ENCODE results near the gene FATE1.

The FATE1 gene

GRCh38 chrX:151754047-151754429 is 38.2 kb downstream of the FATE1 start:
- DNase-seq (ENCODE audit: low spot score): no peak
- TF ChIP-seq CTCF (IDR thresholded peaks at IDR 0.05; ENCODE audit: borderline replicate concordance, control extremely low read depth, extremely low read depth, insufficient read depth, missing control alignments): no peak
- in situ Hi-C loops (cut with MboI; ENCODE audit: low sequenced_read_pairs, unreplicated experiment): loop anchor here (25.0 kb wide), 2 partner anchors 883 to 1058 kb away; partner anchors contain the start of gene GABRQ

GRCh38 chrX:151754641-151755215 is 38.9 kb downstream of the FATE1 start:
- in situ Hi-C loops (cut with MboI; ENCODE audit: low sequenced_read_pairs, unreplicated experiment): loop anchor here (25.0 kb wide), 2 partner anchors 883 to 1058 kb away; partner anchors contain the start of gene GABRQ
- no peak for TF ChIP-seq CTCF (IDR thresholded peaks at IDR 0.05; ENCODE audit: borderline replicate concordance, control extremely low read depth, extremely low read depth, insufficient read depth, missing control alignments)
- no peak for DNase-seq (ENCODE audit: low spot score)

- no peak for DNase-seq (ENCODE audit: low spot score)
- TF ChIP-seq CTCF (IDR thresholded peaks at IDR 0.05; ENCODE audit: borderline replicate concordance, control extremely low read depth, extremely low read depth, insufficient read depth, missing control alignments): no peak
- in situ Hi-C loops (cut with MboI; ENCODE audit: low sequenced_read_pairs, unreplicated experiment): loop anchor here (25.0 kb wide), 2 partner anchors 878 to 1053 kb away; partner anchors contain the start of gene GABRQ
Observed at GRCh38 chrX:151759041-151759708, 43.3 kb downstream of the FATE1 start.

- in situ Hi-C loops (cut with MboI; ENCODE audit: low sequenced_read_pairs, unreplicated experiment): loop anchor here (25.0 kb wide), 2 partner anchors 874 to 1049 kb away; partner anchors contain the start of gene GABRQ
- no peak for TF ChIP-seq CTCF (IDR thresholded peaks at IDR 0.05; ENCODE audit: borderline replicate concordance, control extremely low read depth, extremely low read depth, insufficient read depth, missing control alignments)
- no peak for DNase-seq (ENCODE audit: low spot score)
Observed at GRCh38 chrX:151762802-151763201, 47.0 kb downstream of the FATE1 start.

GRCh38 chrX:151763711-151764110 is 47.9 kb downstream of the FATE1 start:
- no peak for TF ChIP-seq CTCF (IDR thresholded peaks at IDR 0.05; ENCODE audit: borderline replicate concordance, control extremely low read depth, extremely low read depth, insufficient read depth, missing control alignments)
- DNase-seq (ENCODE audit: low spot score): no peak
- in situ Hi-C loops (cut with MboI; ENCODE audit: low sequenced_read_pairs, unreplicated experiment): loop anchor here (25.0 kb wide), 2 partner anchors 874 to 1049 kb away; partner anchors contain the start of gene GABRQ

- TF ChIP-seq CTCF (IDR thresholded peaks at IDR 0.05; ENCODE audit: borderline replicate concordance, control extremely low read depth, extremely low read depth, insufficient read depth, missing control alignments): no peak
- in situ Hi-C loops (cut with MboI; ENCODE audit: low sequenced_read_pairs, unreplicated experiment): loop anchor here (25.0 kb wide), 2 partner anchors 872 to 1047 kb away; partner anchors contain the start of gene GABRQ
- no peak for DNase-seq (ENCODE audit: low spot score)
Observed at GRCh38 chrX:151765026-151765425, 49.2 kb downstream of the FATE1 start.

Data from GM13976 (cell line).